Measurements from ENCODE around the gene PDZD4.

The PDZD4 gene

DNA sequence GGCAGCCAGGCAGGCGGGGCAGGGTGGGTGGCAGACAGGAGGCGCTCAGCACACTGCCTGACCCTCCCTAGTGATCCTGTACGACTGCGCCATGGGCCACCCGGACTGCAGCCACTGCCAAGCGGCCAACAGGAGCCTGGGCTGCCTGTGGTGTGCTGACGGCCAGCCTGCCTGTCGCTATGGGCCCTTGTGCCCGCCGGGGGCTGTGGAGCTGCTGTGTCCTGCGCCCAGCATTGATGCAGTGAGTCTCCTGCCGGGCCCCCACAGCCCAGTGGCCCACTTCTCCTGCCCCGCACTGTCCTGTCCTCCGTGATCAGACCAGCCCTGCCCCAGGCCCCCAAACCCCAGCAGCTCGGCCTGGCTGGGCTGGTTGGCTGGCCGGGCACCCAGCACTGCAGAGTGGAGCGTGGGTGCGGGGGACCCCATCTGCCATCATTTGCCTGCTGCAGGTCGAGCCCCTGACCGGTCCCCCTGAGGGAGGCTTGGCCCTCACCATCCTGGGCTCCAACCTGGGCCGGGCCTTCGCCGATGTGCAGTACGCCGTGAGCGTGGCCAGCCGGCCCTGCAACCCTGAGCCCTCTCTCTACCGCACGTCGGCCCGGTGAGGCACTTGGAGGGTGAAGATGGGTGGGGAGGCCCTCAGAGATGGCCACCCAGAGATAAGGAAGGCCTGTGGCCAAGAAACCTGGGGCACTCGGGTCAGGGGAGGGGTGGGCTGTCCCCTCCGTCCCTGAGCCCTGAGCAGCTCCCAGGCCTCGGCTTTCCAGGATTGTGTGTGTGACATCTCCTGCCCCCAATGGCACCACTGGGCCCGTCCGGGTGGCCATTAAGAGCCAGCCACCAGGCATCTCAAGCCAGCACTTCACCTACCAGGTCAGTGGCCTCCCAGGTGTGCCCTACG lies 58.7 kb downstream of the PDZD4 start:
- H3K27me3 ChIP-seq (replicated peaks; ENCODE audit: control insufficient read depth, insufficient read depth, low read length, poor library complexity, severe bottlenecking), result no peaks in the 10 kb centered on the region
- no peaks in the 10 kb centered on the region for H3K36me3 ChIP-seq (ENCODE audit: control insufficient read depth, insufficient read depth, low read length)
- H3K9me3 ChIP-seq (ENCODE audit: control insufficient read depth, low read length), result no peaks in the 10 kb centered on the region
- H3K27ac ChIP-seq (ENCODE audit: insufficient read depth, low read length, poor library complexity, severe bottlenecking), result no peak overlapping the region
- H3K4me3 ChIP-seq (ENCODE audit: insufficient read depth, low read depth, low read length, poor library complexity, severe bottlenecking), result no peak overlapping the region
- DNase-seq, result no peak
- no peaks in the 10 kb centered on the region for H3K4me1 ChIP-seq (ENCODE audit: control insufficient read depth, insufficient read depth, low read length, poor library complexity, severe bottlenecking)

DNA sequence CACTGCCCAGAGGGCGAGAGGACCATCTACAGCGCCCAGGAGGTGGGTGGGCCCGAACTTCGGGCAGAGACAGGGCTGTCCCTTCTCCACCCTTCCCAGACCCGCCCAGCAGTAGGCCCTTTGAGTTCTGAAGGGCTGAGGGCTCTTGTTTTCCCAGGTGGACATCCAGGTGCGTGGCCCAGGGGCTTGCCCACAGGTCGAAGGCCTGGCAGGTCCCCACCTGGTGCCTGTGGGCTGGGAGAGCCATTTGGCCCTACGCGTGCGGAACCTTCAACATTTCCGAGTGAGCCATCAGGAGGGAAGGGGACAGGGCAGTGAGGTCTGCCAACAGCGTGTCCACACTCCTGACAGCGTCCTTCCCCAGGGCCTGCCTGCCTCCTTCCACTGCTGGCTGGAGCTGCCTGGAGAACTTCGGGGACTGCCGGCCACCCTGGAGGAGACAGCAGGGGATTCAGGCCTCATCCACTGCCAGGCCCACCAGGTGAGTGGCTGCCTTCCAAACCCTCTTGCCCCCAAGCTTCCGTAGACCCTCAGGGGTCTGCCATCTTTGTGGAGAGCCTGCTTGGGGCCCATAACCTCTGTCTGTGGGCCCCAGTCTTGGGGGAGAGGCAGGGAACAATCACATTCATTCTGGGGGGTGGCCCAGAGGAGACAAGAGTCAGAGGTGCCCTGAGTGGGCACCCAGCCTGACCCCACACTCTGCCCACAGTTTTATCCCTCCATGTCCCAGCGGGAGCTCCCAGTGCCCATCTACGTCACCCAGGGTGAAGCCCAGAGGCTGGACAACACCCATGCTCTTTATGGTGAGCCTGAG lies 59.5 kb downstream of the PDZD4 start:
- no peaks in the 10 kb centered on the region for H3K9me3 ChIP-seq (ENCODE audit: control insufficient read depth, low read length)
- H3K4me1 ChIP-seq (ENCODE audit: control insufficient read depth, insufficient read depth, low read length, poor library complexity, severe bottlenecking), result no peaks in the 10 kb centered on the region
- no peak overlapping the region for H3K4me3 ChIP-seq (ENCODE audit: insufficient read depth, low read depth, low read length, poor library complexity, severe bottlenecking)
- H3K27ac ChIP-seq (ENCODE audit: insufficient read depth, low read length, poor library complexity, severe bottlenecking), result no peak overlapping the region
- H3K36me3 ChIP-seq (ENCODE audit: control insufficient read depth, insufficient read depth, low read length), result no peaks in the 10 kb centered on the region
- no peaks in the 10 kb centered on the region for H3K27me3 ChIP-seq (replicated peaks; ENCODE audit: control insufficient read depth, insufficient read depth, low read length, poor library complexity, severe bottlenecking)
- no peak for DNase-seq

DNA sequence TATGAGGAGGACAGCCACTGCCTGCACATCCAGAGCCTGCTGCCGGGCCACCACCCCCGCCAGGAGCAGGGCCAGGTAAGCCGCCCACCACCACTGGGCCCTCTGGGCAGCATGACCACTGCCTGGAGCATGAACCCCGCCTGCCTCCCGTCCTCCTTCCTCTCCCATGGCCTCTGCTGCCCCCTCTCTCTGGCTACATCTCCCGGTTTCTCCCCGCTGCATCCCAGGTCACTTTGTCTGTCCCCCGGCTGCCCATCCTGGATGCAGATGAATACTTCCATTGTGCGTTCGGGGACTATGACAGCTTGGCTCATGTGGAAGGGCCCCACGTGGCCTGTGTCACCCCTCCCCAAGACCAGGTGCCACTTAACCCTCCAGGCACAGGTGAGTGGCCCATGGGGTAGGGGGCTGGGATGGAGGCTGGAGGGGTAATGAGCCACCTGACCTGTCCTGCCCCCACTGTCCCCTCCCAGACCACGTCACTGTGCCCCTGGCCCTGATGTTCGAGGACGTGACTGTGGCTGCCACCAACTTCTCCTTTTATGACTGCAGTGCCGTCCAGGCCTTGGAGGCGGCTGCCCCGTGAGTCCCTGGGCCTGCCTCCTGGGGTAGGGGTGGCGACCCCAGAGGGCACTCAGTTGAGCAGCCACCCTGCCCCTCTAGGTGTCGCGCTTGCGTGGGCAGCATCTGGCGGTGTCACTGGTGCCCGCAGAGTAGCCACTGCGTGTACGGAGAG lies 60.3 kb downstream of the PDZD4 start:
- Histone ChIP-seq H3K4me3 (ENCODE audit: insufficient read depth, low read depth, low read length, poor library complexity, severe bottlenecking) (no peak overlapping the region), H3K36me3 (ENCODE audit: control insufficient read depth, insufficient read depth, low read length) (no peaks in the 10 kb centered on the region), H3K27ac (ENCODE audit: insufficient read depth, low read length, poor library complexity, severe bottlenecking) (no peak overlapping the region), H3K4me1 (ENCODE audit: control insufficient read depth, insufficient read depth, low read length, poor library complexity, severe bottlenecking) (no peaks in the 10 kb centered on the region), H3K27me3 (replicated peaks; ENCODE audit: control insufficient read depth, insufficient read depth, low read length, poor library complexity, severe bottlenecking) (no peaks in the 10 kb centered on the region), H3K9me3 (ENCODE audit: control insufficient read depth, low read length) (no peaks in the 10 kb centered on the region)
- no peak for DNase-seq

DNA sequence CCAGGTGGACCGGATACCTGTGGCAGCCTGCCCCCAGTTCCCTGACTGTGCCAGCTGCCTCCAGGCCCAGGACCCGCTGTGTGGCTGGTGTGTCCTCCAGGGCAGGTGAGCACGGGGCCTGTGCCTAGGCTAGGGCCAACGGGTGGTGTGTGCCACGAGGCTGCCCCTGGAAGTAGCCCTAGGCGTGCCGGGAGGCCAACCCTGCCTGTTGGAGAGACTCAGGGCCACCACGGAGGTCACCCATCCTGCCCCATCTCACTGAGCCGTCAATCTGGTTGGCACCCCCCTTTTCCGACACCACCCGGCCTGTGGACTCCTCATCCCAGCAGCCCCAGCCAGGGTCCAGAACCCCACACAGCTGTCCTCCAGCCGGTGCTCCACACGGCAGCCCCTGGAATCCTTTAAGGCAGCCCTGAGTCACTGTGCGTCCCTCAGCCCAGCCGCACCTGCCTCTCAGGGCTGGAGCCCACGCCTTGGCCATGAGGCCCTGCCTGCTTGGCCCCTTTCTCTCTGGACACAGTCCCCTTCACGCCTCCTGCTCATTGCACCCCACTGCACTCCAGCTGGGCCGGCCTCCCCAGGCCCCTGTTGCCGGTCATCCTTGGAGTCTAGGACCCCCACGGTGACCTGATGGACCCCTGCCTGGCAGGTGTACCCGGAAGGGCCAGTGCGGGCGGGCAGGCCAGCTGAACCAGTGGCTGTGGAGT lies 61.0 kb downstream of the PDZD4 start:
- Histone ChIP-seq H3K27me3 (replicated peaks; ENCODE audit: control insufficient read depth, insufficient read depth, low read length, poor library complexity, severe bottlenecking) (no peaks in the 10 kb centered on the region), H3K4me3 (ENCODE audit: insufficient read depth, low read depth, low read length, poor library complexity, severe bottlenecking) (no peak overlapping the region), H3K4me1 (ENCODE audit: control insufficient read depth, insufficient read depth, low read length, poor library complexity, severe bottlenecking) (no peaks in the 10 kb centered on the region), H3K36me3 (ENCODE audit: control insufficient read depth, insufficient read depth, low read length) (no peaks in the 10 kb centered on the region), H3K27ac (ENCODE audit: insufficient read depth, low read length, poor library complexity, severe bottlenecking) (no peak overlapping the region), H3K9me3 (ENCODE audit: control insufficient read depth, low read length) (no peaks in the 10 kb centered on the region)
- DNase-seq, result no peak

DNA sequence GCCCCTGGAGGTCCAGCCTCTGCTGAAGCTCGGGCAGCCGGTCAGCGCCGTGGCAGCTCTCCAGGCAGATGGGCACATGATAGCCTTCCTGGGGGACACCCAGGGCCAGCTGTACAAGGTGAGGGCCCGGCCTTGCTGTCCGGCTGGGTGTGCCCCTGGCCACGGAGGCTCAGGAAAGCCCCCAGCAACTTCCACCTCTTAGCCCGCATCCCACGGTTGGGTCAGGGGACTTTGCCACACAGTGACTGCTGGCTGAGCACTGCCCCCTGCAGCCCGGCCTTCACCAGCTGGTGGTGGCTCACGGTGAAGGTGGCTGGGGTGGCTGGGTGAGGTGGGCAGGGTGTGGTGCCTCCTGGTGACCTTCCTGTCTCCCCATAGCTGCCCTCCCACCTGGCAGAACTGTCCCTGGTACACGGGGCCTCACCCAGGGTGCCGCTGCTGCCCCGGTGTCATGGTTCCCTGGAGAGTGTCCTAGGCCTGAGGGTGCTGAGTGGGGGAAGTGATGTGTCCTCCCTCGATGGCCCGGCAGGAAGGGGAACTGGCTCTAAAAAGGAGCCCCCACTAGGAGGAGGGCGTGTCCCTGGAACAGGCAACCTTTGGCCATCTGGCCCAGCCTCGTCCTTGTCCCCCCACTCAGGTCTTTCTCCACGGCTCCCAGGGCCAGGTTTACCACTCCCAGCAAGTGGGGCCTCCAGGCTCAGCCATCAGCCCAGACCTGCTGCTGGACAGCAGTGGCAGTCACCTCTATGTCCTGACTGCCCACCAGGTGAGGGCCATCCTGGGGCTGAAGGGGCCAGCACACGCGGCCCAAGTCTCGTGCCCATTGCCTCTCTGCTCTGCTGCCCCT lies 61.8 kb downstream of the PDZD4 start:
- no peaks in the 10 kb centered on the region for H3K36me3 ChIP-seq (ENCODE audit: control insufficient read depth, insufficient read depth, low read length)

DNA sequence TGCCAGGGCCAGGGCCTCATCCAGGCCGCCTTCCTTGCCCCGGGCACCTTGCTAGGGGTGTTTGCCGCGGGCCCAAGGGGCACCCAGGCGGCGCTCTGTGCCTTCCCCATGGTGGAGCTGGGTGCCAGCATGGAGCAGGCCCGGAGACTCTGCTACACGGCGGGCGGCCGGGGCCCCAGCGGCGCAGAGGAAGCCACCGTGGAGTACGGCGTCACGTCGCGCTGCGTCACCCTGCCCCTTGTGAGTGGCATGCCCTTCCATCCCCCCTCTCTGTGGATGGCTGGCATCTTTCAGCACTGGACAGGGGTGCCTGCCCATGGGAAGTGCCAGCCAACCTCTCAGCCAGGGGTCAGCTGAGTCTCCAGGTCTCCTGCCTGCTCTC lies 62.7 kb downstream of the PDZD4 start:
- no peaks in the 10 kb centered on the region for H3K4me1 ChIP-seq (ENCODE audit: control insufficient read depth, insufficient read depth, low read length, poor library complexity, severe bottlenecking)
- no peak overlapping the region for H3K4me3 ChIP-seq (ENCODE audit: insufficient read depth, low read depth, low read length, poor library complexity, severe bottlenecking)
- DNase-seq, result no peak
- no peak overlapping the region for H3K27ac ChIP-seq (ENCODE audit: insufficient read depth, low read length, poor library complexity, severe bottlenecking)
- no peaks in the 10 kb centered on the region for H3K27me3 ChIP-seq (replicated peaks; ENCODE audit: control insufficient read depth, insufficient read depth, low read length, poor library complexity, severe bottlenecking)
- H3K36me3 ChIP-seq (ENCODE audit: control insufficient read depth, insufficient read depth, low read length), result no peaks in the 10 kb centered on the region
- no peaks in the 10 kb centered on the region for H3K9me3 ChIP-seq (ENCODE audit: control insufficient read depth, low read length)

More for the DNA sequence above, 61.8 kb downstream of the PDZD4 start:
- Histone ChIP-seq H3K4me1 (ENCODE audit: control insufficient read depth, insufficient read depth, low read length, poor library complexity, severe bottlenecking) (no peaks in the 10 kb centered on the region), H3K27ac (ENCODE audit: insufficient read depth, low read length, poor library complexity, severe bottlenecking) (no peak overlapping the region), H3K27me3 (replicated peaks; ENCODE audit: control insufficient read depth, insufficient read depth, low read length, poor library complexity, severe bottlenecking) (no peaks in the 10 kb centered on the region), H3K4me3 (ENCODE audit: insufficient read depth, low read depth, low read length, poor library complexity, severe bottlenecking) (no peak overlapping the region), H3K9me3 (ENCODE audit: control insufficient read depth, low read length) (no peaks in the 10 kb centered on the region)
- DNase-seq, result no peak

GRCh38 chrX:153766871-153767673 lies 63.3 kb downstream of the PDZD4 start:
- no peaks in the 10 kb centered on the region for H3K4me1 ChIP-seq (ENCODE audit: control insufficient read depth, insufficient read depth, low read length, poor library complexity, severe bottlenecking)
- H3K4me3 ChIP-seq (ENCODE audit: insufficient read depth, low read depth, low read length, poor library complexity, severe bottlenecking), result no peak overlapping the region
- H3K27ac ChIP-seq (ENCODE audit: insufficient read depth, low read length, poor library complexity, severe bottlenecking), result no peak overlapping the region
- H3K27me3 ChIP-seq (replicated peaks; ENCODE audit: control insufficient read depth, insufficient read depth, low read length, poor library complexity, severe bottlenecking), result no peaks in the 10 kb centered on the region
- H3K36me3 ChIP-seq (ENCODE audit: control insufficient read depth, insufficient read depth, low read length), result no peaks in the 10 kb centered on the region
- no peak for DNase-seq
- no peaks in the 10 kb centered on the region for H3K9me3 ChIP-seq (ENCODE audit: control insufficient read depth, low read length)

GRCh38 chrX:153766098-153766817 lies 64.1 kb downstream of the PDZD4 start:
- Histone ChIP-seq H3K4me1 (ENCODE audit: control insufficient read depth, insufficient read depth, low read length, poor library complexity, severe bottlenecking) (no peaks in the 10 kb centered on the region), H3K27ac (ENCODE audit: insufficient read depth, low read length, poor library complexity, severe bottlenecking) (no peak overlapping the region), H3K9me3 (ENCODE audit: control insufficient read depth, low read length) (no peaks in the 10 kb centered on the region), H3K27me3 (replicated peaks; ENCODE audit: control insufficient read depth, insufficient read depth, low read length, poor library complexity, severe bottlenecking) (no peaks in the 10 kb centered on the region), H3K4me3 (ENCODE audit: insufficient read depth, low read depth, low read length, poor library complexity, severe bottlenecking) (no peak overlapping the region), H3K36me3 (ENCODE audit: control insufficient read depth, insufficient read depth, low read length) (no peaks in the 10 kb centered on the region)
- DNase-seq, result no peak
